HFFc6 (cell line): ENCODE data around the gene XPO6. TPM values are rescaled to one million over a fixed set of nuclear protein-coding genes. Genes with fewer than 3 reads are reported as not detected.

Source experiments
- DNase-seq: peaks from one replicate; pipeline ENCODE4 v3.0.0-alpha.2; 2018
- H3K27ac Mint-ChIP-seq: 2 replicates; pipeline ENCODE4 v1.8.0; 2020; ENCODE audit warnings: mild to moderate bottlenecking, mixed read lengths
- H3K27me3 Mint-ChIP-seq: 2 replicates; pipeline ENCODE4 v1.8.0; 2021; ENCODE audit warnings: mild to moderate bottlenecking, moderate library complexity, mixed read lengths; ENCODE audit not compliant: insufficient read depth
- H3K36me3 Mint-ChIP-seq: 2 replicates; pipeline ENCODE4 v1.8.0; 2021; ENCODE audit warnings: low read depth, mixed read lengths
- H3K4me1 Mint-ChIP-seq: 2 replicates; pipeline ENCODE4 v1.8.0; 2020; ENCODE audit warnings: low read depth, mixed read lengths
- H3K4me3 Mint-ChIP-seq: 2 replicates; pipeline ENCODE4 v1.8.0; 2020; ENCODE audit warnings: mild to moderate bottlenecking, moderate library complexity, mixed read lengths
- H3K9me3 Mint-ChIP-seq: 2 replicates; pipeline ENCODE4 v1.8.0; 2020; ENCODE audit warnings: mild to moderate bottlenecking, mixed read lengths
- CTCF ChIP-seq: fragments of 200-600 bp; sonication (generic); IDR thresholded peaks from 2 replicates; pipeline ENCODE4 v1.5.0; 2021; ENCODE audit warnings: antibody characterized with exemption, mild to moderate bottlenecking
- total RNA-seq, 6 experiments: library from RNA; stranded (reverse); fragmentation: NEBNext Ultra II Directional; extraction: Animal tissue kit (Norgen Biotek cat#: 25700); gene quantifications; 2 replicates in 1 of 6; 3 replicates in 5 of 6; pipeline ENCODE4 v1.2.3, GENCODE V29; 2021

XPO6 gene
- total RNA-seq, 6 experiments from 2014 or later, result 161 to 200 (median 173) TPM

- no peak for DNase-seq
- no peaks in the 10 kb centered on the region for H3K9me3 Mint-ChIP-seq
Observed at GRCh38 chr16:28145796-28146195, 66.0 kb downstream of the XPO6 start.

GRCh38 chr16:28140788-28141618 lies 70.8 kb downstream of the XPO6 start:
- H3K4me1 Mint-ChIP-seq, result peaks cover 32% of the 10 kb centered on the region
- DNase-seq, result no peak
- H3K4me3 Mint-ChIP-seq, result no peak overlapping the region
- H3K27ac Mint-ChIP-seq, result peak overlapping the region; percentile 24
- TF ChIP-seq CTCF, result no peak
- H3K9me3 Mint-ChIP-seq, result no peaks in the 10 kb centered on the region
- H3K27me3 Mint-ChIP-seq, result no peaks in the 10 kb centered on the region
- peaks cover 26% of the 10 kb centered on the region for H3K36me3 Mint-ChIP-seq

More at GRCh38 chr16:28145796-28146195, 66.0 kb downstream of the XPO6 start:
- Mint-ChIP-seq H3K27me3 (peaks cover 1% of the 10 kb centered on the region; the same call in 1 of the 2 replicates), H3K36me3 (peaks cover 49% of the 10 kb centered on the region), H3K4me1 (peaks cover 39% of the 10 kb centered on the region), H3K4me3 (no peak overlapping the region), H3K27ac (peak overlapping the region; percentile 3; the same call in 1 of the 2 replicates)
- no peak for TF ChIP-seq CTCF

GRCh38 chr16:28139530-28139929 lies 72.2 kb downstream of the XPO6 start:
- Mint-ChIP-seq H3K36me3 (peaks cover 27% of the 10 kb centered on the region), H3K4me1 (peaks cover 28% of the 10 kb centered on the region), H3K4me3 (no peak overlapping the region), H3K27me3 (no peaks in the 10 kb centered on the region), H3K27ac (no peak overlapping the region), H3K9me3 (no peaks in the 10 kb centered on the region)
- TF ChIP-seq CTCF, result peak; percentile 50
- DNase-seq, result no peak

GRCh38 chr16:28136751-28137434 lies 74.9 kb downstream of the XPO6 start:
- no peak for DNase-seq
- no peaks in the 10 kb centered on the region for H3K9me3 Mint-ChIP-seq
- peak overlapping the region; percentile 36; the same call in 1 of the 2 replicates for H3K27ac Mint-ChIP-seq
- no peak overlapping the region for H3K4me3 Mint-ChIP-seq
- H3K36me3 Mint-ChIP-seq, result peaks cover 42% of the 10 kb centered on the region
- H3K27me3 Mint-ChIP-seq, result peaks cover 2% of the 10 kb centered on the region
- TF ChIP-seq CTCF, result no peak
- H3K4me1 Mint-ChIP-seq, result peaks cover 13% of the 10 kb centered on the region

GRCh38 chr16:28133666-28134065 lies 78.1 kb downstream of the XPO6 start:
- no peak for DNase-seq
- H3K27ac Mint-ChIP-seq, result no peak overlapping the region; the same call in 1 of the 2 replicates
- H3K36me3 Mint-ChIP-seq, result peaks cover 54% of the 10 kb centered on the region

More at GRCh38 chr16:28133666-28134065, 78.1 kb downstream of the XPO6 start:
- Mint-ChIP-seq H3K4me3 (no peak overlapping the region), H3K9me3 (no peaks in the 10 kb centered on the region), H3K4me1 (peaks cover 5% of the 10 kb centered on the region; the same call in 1 of the 2 replicates), H3K27me3 (peaks cover 3% of the 10 kb centered on the region)
- TF ChIP-seq CTCF, result no peak
